ENCODE results near the gene HDAC5. TPM values are rescaled to one million over a fixed set of nuclear protein-coding genes. Genes with fewer than 3 reads are reported as not detected.

HDAC5 gene
- total RNA-seq, 2 donors from 2014 or later, result 39.2 to 57.9 TPM

GRCh38 chr17:44079877-44080821 lies 43.3 kb downstream of the HDAC5 start:
- intact Hi-C loops (cut with DNase I), result no loop called here
- DNase-seq (no peak), ATAC-seq (no peak)

GRCh38 chr17:44078412-44078811 lies 45.0 kb downstream of the HDAC5 start:
- intact Hi-C loops (cut with DNase I), result no loop called here
- ATAC-seq, result no peak
- DNase-seq, result no peak

- intact Hi-C loops (cut with DNase I), result no loop called here
- DNase-seq (no peak), ATAC-seq (peak in 1 of 2 donors; percentile 12)
Observed at GRCh38 chr17:44077595-44077909, 45.9 kb downstream of the HDAC5 start.

- no peak for ATAC-seq
- intact Hi-C loops (cut with DNase I), result no loop called here
- DNase-seq, result no peak
Observed at GRCh38 chr17:44076716-44077594, 46.5 kb downstream of the HDAC5 start.

- intact Hi-C loops (cut with DNase I), result no loop called here
- ATAC-seq (no peak), DNase-seq (no peak)
Observed at GRCh38 chr17:44075598-44076293, 47.7 kb downstream of the HDAC5 start.

GRCh38 chr17:44074911-44075285 lies 48.5 kb downstream of the HDAC5 start:
- ATAC-seq (no peak), DNase-seq (no peak)
- intact Hi-C loops (cut with DNase I), result loop anchor here in 1 of 2 donors (5.0 kb wide), 1 partner anchor 37 kb away; no protein-coding TSS in a partner anchor

- no peak for DNase-seq
- intact Hi-C loops (cut with DNase I), result loop anchor here in 1 of 2 donors (5.0 kb wide), 1 partner anchor 38 kb away; no protein-coding TSS in a partner anchor
- no peak for ATAC-seq
Observed at GRCh38 chr17:44074231-44074910, 49.1 kb downstream of the HDAC5 start.

- intact Hi-C loops (cut with DNase I), result loop anchor here in 1 of 2 donors (5.0 kb wide), 1 partner anchor 41 kb away; no protein-coding TSS in a partner anchor
- DNase-seq, result no peak
- no peak for ATAC-seq
Observed at GRCh38 chr17:44071772-44072171, 51.7 kb downstream of the HDAC5 start.

GRCh38 chr17:44071198-44071520 lies 52.3 kb downstream of the HDAC5 start:
- intact Hi-C loops (cut with DNase I), result loop anchor here in 1 of 2 donors (5.0 kb wide), 1 partner anchor 41 kb away; no protein-coding TSS in a partner anchor
- ATAC-seq (no peak), DNase-seq (no peak)

GRCh38 chr17:44070455-44071197 lies 52.8 kb downstream of the HDAC5 start, which contains the start of gene G6PC3:
Gene G6PC3, plus strand, starts transcription at chr17:44070735. Its CDS starts 231 bp downstream, at chr17:44070966.
- intact Hi-C loops (cut with DNase I), result loop anchor here in 1 of 2 donors (5.0 kb wide), 1 partner anchor 42 kb away; no protein-coding TSS in a partner anchor
- DNase-seq, result peak; percentile 97
- ATAC-seq, result peak; percentile 94

GRCh38 chr17:44069974-44070454 lies 53.4 kb downstream of the HDAC5 start:
- DNase-seq (no peak), ATAC-seq (peak in 1 of 2 donors; percentile 1)
- intact Hi-C loops (cut with DNase I), result loop anchor here in 1 of 2 donors (5.0 kb wide), 1 partner anchor 42 kb away; no protein-coding TSS in a partner anchor

- intact Hi-C loops (cut with DNase I), result no loop called here
- no peak for ATAC-seq
- no peak for DNase-seq
Observed at GRCh38 chr17:44067545-44067940, 55.9 kb downstream of the HDAC5 start.

- ATAC-seq, result peak; percentile 83 to 84
- DNase-seq, result peak; percentile 89
- intact Hi-C loops (cut with DNase I), result no loop called here
Observed at GRCh38 chr17:44066204-44066930, 57.1 kb downstream of the HDAC5 start, which contains the start of gene LSM12. Gene LSM12, minus strand, starts transcription at chr17:44066671. Its CDS starts 84 bp downstream, at chr17:44066587.

GRCh38 chr17:44065668-44066203 lies 57.7 kb downstream of the HDAC5 start:
- DNase-seq, result no peak
- no peak for ATAC-seq
- intact Hi-C loops (cut with DNase I), result no loop called here

- no peak for ATAC-seq
- no peak for DNase-seq
- intact Hi-C loops (cut with DNase I), result loop anchor here in 1 of 2 donors (5.0 kb wide), 1 partner anchor 58 kb away; the partner anchor contains the start of gene HDAC5
Observed at GRCh38 chr17:44063704-44064639, 59.5 kb downstream of the HDAC5 start.
